ENCODE data around the gene CD200R1.

Gene CD200R1

DNA sequence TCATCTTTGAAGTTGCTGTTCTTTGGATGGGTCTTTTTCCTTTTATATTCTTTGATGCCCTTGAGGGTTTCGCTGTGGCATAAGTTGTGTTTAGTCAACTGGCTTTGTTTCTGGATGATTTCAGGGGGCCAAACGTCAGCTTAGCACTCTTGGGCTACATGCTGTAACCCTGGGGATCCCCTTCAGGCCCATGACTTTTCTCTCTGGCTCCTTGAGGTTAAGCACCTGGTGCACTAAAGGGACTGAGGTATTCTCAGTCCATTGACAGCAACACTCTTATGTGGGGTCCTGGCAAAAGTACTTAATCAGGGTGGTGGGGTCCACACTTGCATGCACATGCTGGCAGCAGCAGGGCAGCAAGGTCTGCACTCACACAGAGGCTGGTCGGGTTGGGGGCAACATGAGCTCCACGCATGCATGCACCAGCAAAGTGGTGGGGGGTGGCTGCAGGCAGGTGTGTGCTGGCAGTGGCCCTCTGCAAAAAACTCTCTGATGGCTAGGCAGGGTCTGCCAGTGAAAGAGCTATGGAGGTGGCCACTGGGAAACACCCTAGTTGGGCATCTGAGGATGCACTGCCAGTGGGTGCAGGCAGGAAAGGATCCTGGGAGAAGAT, 90.1 kb downstream of the CD200R1 start:
- no peak for DNase-seq

DNA sequence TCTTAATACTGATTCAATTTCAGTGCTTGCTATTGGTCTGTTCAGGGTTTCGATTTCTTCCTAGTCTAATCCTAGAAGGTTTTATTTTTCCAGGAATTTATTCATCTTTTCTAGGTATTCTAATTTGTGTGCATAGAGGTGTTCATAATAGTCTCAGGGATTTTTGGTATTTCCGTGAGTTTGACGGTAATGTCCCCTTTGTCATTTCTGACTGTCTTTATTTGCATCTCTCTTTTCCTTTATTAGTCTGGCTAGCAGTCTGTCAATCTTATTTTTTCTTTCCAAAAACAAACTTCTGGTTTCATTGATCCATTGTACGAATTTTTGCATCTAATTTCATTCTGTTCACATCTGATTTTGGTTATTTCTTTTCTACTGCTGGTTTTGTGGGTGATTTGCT, 93.0 kb downstream of the CD200R1 start:
- DNase-seq = no peak

GRCh38 chr3:112875561-112875960, 99.3 kb downstream of the CD200R1 start:
- DNase-seq = no peak

DNA sequence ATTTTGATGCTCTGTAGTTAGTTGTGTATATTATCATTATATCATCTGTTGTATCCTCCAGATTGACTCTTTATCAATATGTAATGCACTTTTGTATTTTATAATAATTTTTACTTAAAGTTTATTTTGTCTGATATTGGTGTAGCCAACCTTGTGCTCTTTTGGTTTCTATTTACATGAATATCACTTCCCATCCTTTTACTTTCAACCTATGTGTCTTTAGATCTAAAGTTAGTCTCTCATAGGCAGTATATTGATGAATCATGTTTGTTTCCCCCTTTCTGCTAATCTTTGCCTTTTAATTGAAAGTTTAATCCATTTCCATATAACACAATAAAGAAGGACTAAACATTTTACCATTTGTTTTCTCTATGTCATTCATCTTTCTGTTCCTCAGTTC, 100.2 kb downstream of the CD200R1 start:
- DNase-seq = no peak

DNA sequence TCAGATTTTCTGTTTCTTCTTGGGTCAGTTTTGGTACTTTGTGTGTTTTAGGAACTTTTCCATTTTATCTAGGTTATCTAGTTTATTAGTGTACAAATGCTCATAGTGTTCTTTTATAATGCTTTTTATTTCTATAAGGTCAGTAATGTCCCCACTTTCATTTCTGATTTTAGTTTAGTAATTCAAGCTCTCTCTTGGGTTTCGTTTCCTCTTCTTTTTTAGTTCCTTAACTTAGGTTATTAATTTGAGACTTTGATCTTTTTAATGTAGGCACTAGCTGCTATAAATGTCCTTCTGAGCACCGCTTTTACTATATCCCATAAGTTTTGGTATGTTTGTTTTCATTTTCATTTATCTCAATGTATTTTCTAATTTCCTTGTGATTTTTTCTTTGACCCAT, 101.3 kb downstream of the CD200R1 start:
- DNase-seq = no peak

DNA sequence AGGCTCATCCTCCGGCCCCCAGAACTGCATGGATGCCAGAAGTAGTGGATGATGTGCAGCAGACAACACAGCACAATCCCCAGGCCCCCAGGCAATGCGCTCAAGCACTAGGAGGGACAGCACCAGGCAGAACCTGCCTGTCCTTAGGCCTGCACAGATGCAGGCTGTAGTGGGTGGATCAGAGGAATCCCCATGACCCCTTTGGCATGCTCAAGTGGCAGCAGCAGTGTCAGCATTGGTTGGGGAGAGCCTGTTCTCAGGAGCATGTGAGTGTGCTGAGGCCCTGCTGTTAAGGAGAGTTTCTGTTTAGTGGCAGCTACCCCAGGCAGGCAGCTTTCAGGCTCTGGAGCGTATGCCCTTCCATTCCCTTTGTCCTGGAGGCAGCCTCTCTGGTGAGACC, 103.2 kb downstream of the CD200R1 start:
- no peak for DNase-seq

Data from hematopoietic multipotent progenitor cell treated with erythropoietin and hydrocortisone succinate and interleukin-3 and kit ligand, for 8 days (in vitro differentiated cells).